AG08395 (cell line): ENCODE measurements around the gene MYO9B.

Experiments used
- DNase-seq: peaks from one replicate; pipeline ENCODE4 v3.0.0; 2012; ENCODE audit warnings: mixed read lengths, low spot score

The MYO9B gene

GRCh38 chr19:17060802-17061201 lies 14.8 kb upstream of the MYO9B start:
- DNase-seq, result no peak

- DNase-seq, result no peak
Observed at GRCh38 chr19:17061205-17061604, 14.4 kb upstream of the MYO9B start.

GRCh38 chr19:17061691-17062090 lies 13.9 kb upstream of the MYO9B start:
- DNase-seq, result no peak

GRCh38 chr19:17063428-17063827 lies 12.1 kb upstream of the MYO9B start:
- DNase-seq, result no peak

GRCh38 chr19:17069193-17069592 lies 6.4 kb upstream of the MYO9B start:
- no peak for DNase-seq

GRCh38 chr19:17070421-17070820 lies 5.2 kb upstream of the MYO9B start:
- DNase-seq, result no peak

GRCh38 chr19:17070912-17071311 lies 4.7 kb upstream of the MYO9B start:
- no peak for DNase-seq

- no peak for DNase-seq
Observed at GRCh38 chr19:17073869-17074633, 1.5 kb upstream of the MYO9B start.

- peak; percentile 5 for DNase-seq
Observed at GRCh38 chr19:17074634-17075034, 943 bp upstream of the MYO9B start.

GRCh38 chr19:17075864-17076542 lies 426 bp downstream of the MYO9B start:
- DNase-seq, result peak; percentile 10

GRCh38 chr19:17076543-17076991 lies 990 bp downstream of the MYO9B start:
- peak; percentile 25 for DNase-seq

- no peak for DNase-seq
Observed at GRCh38 chr19:17077447-17078028, 2.0 kb downstream of the MYO9B start.

GRCh38 chr19:17078036-17078919 lies 2.7 kb downstream of the MYO9B start:
- no peak for DNase-seq

- no peak for DNase-seq
Observed at GRCh38 chr19:17078920-17079709, 3.5 kb downstream of the MYO9B start.

- DNase-seq, result peak; percentile 94
Observed at GRCh38 chr19:17079710-17080439, 4.3 kb downstream of the MYO9B start.

GRCh38 chr19:17080440-17080801 lies 4.8 kb downstream of the MYO9B start:
- DNase-seq, result no peak

GRCh38 chr19:17081672-17082630 lies 6.4 kb downstream of the MYO9B start:
- DNase-seq, result no peak

GRCh38 chr19:17086120-17086519 lies 10.5 kb downstream of the MYO9B start:
- DNase-seq, result no peak

- no peak for DNase-seq
Observed at GRCh38 chr19:17086834-17087233, 11.3 kb downstream of the MYO9B start.

GRCh38 chr19:17088552-17088951 lies 13.0 kb downstream of the MYO9B start:
- no peak for DNase-seq
